Hepatocyte (in vitro differentiated cells): ENCODE measurements around the gene DDR2. TPM values are rescaled to one million over a fixed set of nuclear protein-coding genes. Genes with fewer than 3 reads are reported as not detected.
A peak's percentile ranks its signal among the peaks of the same experiment; 100 is the strongest.
"Not testable (repeated sequence)": the region's sequence is repeated elsewhere in the genome, so short reads cannot be mapped to it uniquely, and the experiment has no call there.

Experiments
- DNase-seq: peaks from one replicate; pipeline ENCODE4 v3.0.0-alpha.2; 2016; ENCODE audit warnings: low spot score
- H2AFZ ChIP-seq: fragments of 200-600 bp; sonication (generic); 2 replicates; pipeline ENCODE4 v1.6.0; 2016; ENCODE audit warnings: antibody characterized with exemption, mild to moderate bottlenecking
- H3K27ac ChIP-seq: fragments of 200-600 bp; sonication (generic); 2 replicates; pipeline ENCODE4 v1.5.1; 2016; ENCODE audit warnings: mild to moderate bottlenecking
- H3K27me3 ChIP-seq: fragments of 200-600 bp; sonication (generic); 2 replicates; pipeline ENCODE4 v1.6.1; 2016
- H3K36me3 ChIP-seq: fragments of 200-600 bp; sonication (generic); replicated peaks from 2 replicates; pipeline ENCODE4 v1.5.1; 2016; ENCODE audit warnings: low read depth; ENCODE audit not compliant: insufficient read depth
- H3K4me1 ChIP-seq: fragments of 200-600 bp; sonication (generic); 2 replicates; pipeline ENCODE4 v1.5.1; 2016; ENCODE audit warnings: mild to moderate bottlenecking, moderate library complexity; ENCODE audit not compliant: insufficient read depth
- H3K4me2 ChIP-seq: fragments of 200-600 bp; sonication (generic); 2 replicates; pipeline ENCODE4 v1.6.0; 2016
- H3K4me3 ChIP-seq: fragments of 200-600 bp; sonication (generic); 2 replicates; pipeline ENCODE4 v1.5.1; 2016; ENCODE audit warnings: mild to moderate bottlenecking
- H3K79me2 ChIP-seq: fragments of 200-600 bp; sonication (generic); 2 replicates; pipeline ENCODE4 v1.6.0; 2017; ENCODE audit warnings: mild to moderate bottlenecking
- H3K9me2 ChIP-seq: fragments of 200-600 bp; sonication (generic); replicated peaks from 2 replicates; pipeline ENCODE4 v1.6.0; 2017; ENCODE audit warnings: mild to moderate bottlenecking; ENCODE audit not compliant: insufficient read depth
- H3K9me3 ChIP-seq: fragments of 200-600 bp; sonication (generic); 2 replicates; pipeline ENCODE4 v1.5.1; 2016; ENCODE audit warnings: low read depth, mild to moderate bottlenecking
- H4K20me1 ChIP-seq: fragments of 200-600 bp; sonication (generic); 2 replicates; pipeline ENCODE4 v1.6.0; 2016; ENCODE audit warnings: mild to moderate bottlenecking; ENCODE audit not compliant: insufficient read depth, poor library complexity, severe bottlenecking
- CTCF ChIP-seq: fragments of 200-600 bp; sonication (generic); IDR thresholded peaks from 2 replicates; pipeline ENCODE4 v1.5.1; 2016; ENCODE audit warnings: antibody characterized with exemption, mild to moderate bottlenecking; ENCODE audit not compliant: poor library complexity
- EZH2 ChIP-seq: fragments of 200-600 bp; sonication (generic); IDR thresholded peaks from 2 replicates; pipeline ENCODE4 v1.6.1; 2016; ENCODE audit warnings: antibody characterized with exemption, mild to moderate bottlenecking, borderline replicate concordance
- EZH2phosphoT487 ChIP-seq: fragments of 200-600 bp; sonication (generic); IDR thresholded peaks from one replicate; pipeline ENCODE4 v1.6.1; 2018; ENCODE audit warnings: antibody characterized with exemption, mild to moderate bottlenecking, low read depth, moderate library complexity; ENCODE audit not compliant: unreplicated experiment, severe bottlenecking
- WGBS: methylation state at CpG from one replicate; pipeline ENCODE4 v1.1.6; 2016; ENCODE audit warnings: low lambda C conversion rate; ENCODE audit errors: missing lambda C conversion rate; 5-methylcytosine and 5-hydroxymethylcytosine counted together
- polyA plus RNA-seq: library from polyadenylated mRNA; unstranded; fragments of >200 nt; fragmentation: Nextera tagmentation; extraction: Ambion mirVana; gene quantifications from 2 replicates; pipeline ENCODE4 v1.2.1, GENCODE V29; 2016
- total RNA-seq: library from RNA; depleted of rRNA; stranded (reverse); fragments of >200 nt; gene quantifications from 2 replicates; pipeline ENCODE4 v1.2.3, GENCODE V29; 2014

The DDR2 gene
- total and polyA plus RNA-seq, 2 experiments from 2014 or later: 15.7 to 40.2 TPM

- Histone ChIP-seq H3K79me2 (no peaks in the 10 kb centered on the region), H3K9me3 (no peaks in the 10 kb centered on the region), H3K4me2 (no peak overlapping the region), H2AFZ (no peak overlapping the region), H3K4me3 (no peak overlapping the region), H3K9me2 (no peaks in the 10 kb centered on the region), H3K27ac (no peak overlapping the region), H3K27me3 (no peaks in the 10 kb centered on the region), H4K20me1 (peaks cover 6% of the 10 kb centered on the region), H3K4me1 (no peaks in the 10 kb centered on the region), H3K36me3 (no peaks in the 10 kb centered on the region)
- TF ChIP-seq CTCF (no peak), EZH2 (no peak), EZH2phosphoT487 (no peak)
- no peak for DNase-seq
- WGBS: 88% methylated on average over 7 of the region's 7 CpGs
Measured at GRCh38 chr1:162725301-162725837, 93.1 kb downstream of the DDR2 start.

DNA sequence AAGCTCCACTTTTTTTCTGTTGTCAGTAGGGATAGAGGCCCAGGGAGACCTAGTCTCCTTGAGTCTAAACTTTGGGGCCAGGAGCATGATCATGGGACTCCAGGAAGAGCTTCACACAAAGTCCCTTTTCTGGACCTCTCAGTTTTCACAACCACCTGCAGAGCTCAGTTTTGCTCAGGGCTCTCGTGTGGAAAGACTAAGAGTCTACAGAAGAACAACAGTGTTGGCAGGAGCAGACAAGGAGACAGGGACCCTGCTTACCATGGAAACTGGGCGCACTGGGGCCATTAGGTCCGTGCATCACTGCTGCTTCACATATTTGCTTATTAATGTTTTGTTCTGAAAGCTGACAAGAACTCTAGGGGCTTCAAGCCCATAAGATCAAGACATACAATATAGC is 94.3 kb downstream of the DDR2 start:
- H3K36me3 ChIP-seq: no peaks in the 10 kb centered on the region
- H3K27ac ChIP-seq: no peak overlapping the region
- TF ChIP-seq EZH2 (no peak), EZH2phosphoT487 (no peak), CTCF (no peak)
- WGBS: 86% methylated on average over 3 of the region's 3 CpGs
- peaks cover 2% of the 10 kb centered on the region for H3K79me2 ChIP-seq
- H3K9me2 ChIP-seq: no peaks in the 10 kb centered on the region
- H4K20me1 ChIP-seq: peaks cover 5% of the 10 kb centered on the region
- no peak overlapping the region for H3K4me3 ChIP-seq
- no peaks in the 10 kb centered on the region for H3K27me3 ChIP-seq
- peaks cover 2% of the 10 kb centered on the region for H3K4me1 ChIP-seq
- H2AFZ ChIP-seq: no peak overlapping the region
- no peak for DNase-seq
- no peak overlapping the region for H3K4me2 ChIP-seq
- H3K9me3 ChIP-seq: no peaks in the 10 kb centered on the region

- H3K4me2 ChIP-seq, H3K36me3 ChIP-seq, H3K79me2 ChIP-seq, H3K9me2 ChIP-seq, H3K9me3 ChIP-seq, H3K27ac ChIP-seq, DNase-seq, H4K20me1 ChIP-seq, H2AFZ ChIP-seq, H3K4me3 ChIP-seq, H3K27me3 ChIP-seq: not testable (repeated sequence)
- H3K4me1 ChIP-seq: peaks cover 10% of the 10 kb centered on the region
- WGBS: no CpG with 5 or more reads among the region's 1 CpG
Measured at GRCh38 chr1:162727493-162727892, 95.2 kb downstream of the DDR2 start.

- H3K4me2 ChIP-seq: no peak overlapping the region
- H3K36me3 ChIP-seq: no peaks in the 10 kb centered on the region
- no peaks in the 10 kb centered on the region for H3K9me3 ChIP-seq
- no peaks in the 10 kb centered on the region for H3K27me3 ChIP-seq
- no peak overlapping the region for H3K4me3 ChIP-seq
- H2AFZ ChIP-seq: no peak overlapping the region
- TF ChIP-seq EZH2 (no peak), CTCF (no peak), EZH2phosphoT487 (no peak)
- no peak for DNase-seq
- peak overlapping the region; percentile 56 for H3K27ac ChIP-seq
- peaks cover 2% of the 10 kb centered on the region for H3K79me2 ChIP-seq
- no peaks in the 10 kb centered on the region for H4K20me1 ChIP-seq
- WGBS: 78% methylated on average over 2 of the region's 2 CpGs
- H3K9me2 ChIP-seq: no peaks in the 10 kb centered on the region
- H3K4me1 ChIP-seq: peaks cover 12% of the 10 kb centered on the region
Measured at GRCh38 chr1:162728573-162728972, 96.3 kb downstream of the DDR2 start.

DNA sequence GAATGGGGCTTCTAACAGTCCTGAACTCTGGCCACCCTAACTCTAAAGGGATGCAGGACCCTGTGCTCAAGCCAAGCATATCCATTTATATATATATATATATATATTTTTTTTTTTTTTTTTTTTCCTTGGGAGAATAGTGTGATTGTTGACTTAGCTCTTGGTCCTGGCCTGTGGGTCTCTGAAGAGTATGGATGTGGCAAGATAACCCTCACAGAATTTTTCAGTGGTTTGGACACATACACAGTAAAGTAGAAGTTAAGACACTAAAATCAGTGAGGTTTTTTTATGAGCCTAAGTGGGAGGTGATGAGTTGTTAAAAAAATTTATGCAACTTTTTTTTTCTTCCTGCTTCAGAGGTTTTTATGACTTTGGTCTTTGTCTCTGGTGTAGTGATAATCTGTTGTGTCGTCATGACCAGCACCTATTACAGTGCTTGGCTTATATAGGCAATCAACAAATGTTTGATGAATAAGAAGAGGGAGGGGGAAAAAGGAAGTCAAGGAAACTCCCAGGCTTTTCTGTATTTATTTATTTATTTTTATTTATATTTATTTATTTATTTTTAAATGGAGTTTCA is 97.0 kb downstream of the DDR2 start:
- H2AFZ ChIP-seq, H3K9me2 ChIP-seq, H3K27me3 ChIP-seq, H3K9me3 ChIP-seq, H3K36me3 ChIP-seq, H3K79me2 ChIP-seq, DNase-seq, H4K20me1 ChIP-seq, H3K4me3 ChIP-seq, H3K4me2 ChIP-seq: not testable (repeated sequence)
- WGBS: 50% methylated on average over 1 of the region's 1 CpG
- Histone ChIP-seq H3K4me1 (peaks cover 12% of the 10 kb centered on the region), H3K27ac (peak overlapping the region; percentile 56)
